RKO (cell line): ENCODE measurements around the gene SPTBN2.

ENCODE experiments used
- DNase-seq: peaks from one replicate; pipeline ENCODE4 v3.0.0-alpha.2; 2016; ENCODE audit warnings: low spot score

Gene SPTBN2

GRCh38 chr11:66638177-66639065 is 90.6 kb downstream of the SPTBN2 start, which contains the start of gene RBM4:
TSS of gene RBM4 (plus strand) at chr11:66638703. CDS start at chr11:66639712, 1,009 bp downstream.
- DNase-seq: peak; percentile 100

DNA sequence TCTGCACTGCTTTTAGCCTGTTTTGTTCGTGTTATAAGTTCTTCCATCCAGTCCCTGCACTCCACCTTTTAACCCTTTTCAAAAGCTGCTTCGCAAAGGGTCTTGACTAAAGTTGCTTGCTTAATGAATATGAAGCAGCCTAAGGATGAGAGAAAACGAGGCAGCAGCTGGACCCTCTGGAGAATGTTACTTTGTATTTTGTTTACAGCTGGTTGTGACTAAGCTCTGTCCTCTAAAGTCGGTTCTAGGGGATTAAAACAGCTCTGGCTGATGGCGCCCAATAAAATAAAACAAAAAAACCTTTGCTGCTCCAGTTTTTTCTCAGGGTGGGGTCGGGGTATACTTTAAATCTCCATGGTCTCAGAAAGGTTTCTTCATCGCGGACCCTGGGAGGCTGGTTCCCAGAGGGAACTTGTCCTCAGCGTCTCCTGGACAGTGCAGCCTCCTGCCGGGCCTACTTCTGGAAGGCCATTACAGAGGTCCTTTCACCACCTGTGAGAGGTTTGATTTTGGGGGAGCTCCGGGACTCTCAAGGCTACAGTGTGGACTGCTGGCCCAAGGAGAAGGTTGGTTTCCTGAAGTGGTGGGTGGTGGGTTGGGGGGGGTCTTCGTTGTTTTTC is 91.3 kb downstream of the SPTBN2 start:
- peak; percentile 53 for DNase-seq

- no peak for DNase-seq
These were observed 92.6 kb downstream of the SPTBN2 start for GRCh38 chr11:66636411-66636810.
